GM19328 (cell line): ENCODE data around the gene MPP3.

Experiments used
- ATAC-seq: cut with Tn5 transposase; IDR thresholded peaks from one replicate; pipeline ENCODE4 v1.9.1; 2021; ENCODE audit warnings: mild to moderate bottlenecking, moderate library complexity; ENCODE audit not compliant: unreplicated experiment

MPP3 gene

DNA sequence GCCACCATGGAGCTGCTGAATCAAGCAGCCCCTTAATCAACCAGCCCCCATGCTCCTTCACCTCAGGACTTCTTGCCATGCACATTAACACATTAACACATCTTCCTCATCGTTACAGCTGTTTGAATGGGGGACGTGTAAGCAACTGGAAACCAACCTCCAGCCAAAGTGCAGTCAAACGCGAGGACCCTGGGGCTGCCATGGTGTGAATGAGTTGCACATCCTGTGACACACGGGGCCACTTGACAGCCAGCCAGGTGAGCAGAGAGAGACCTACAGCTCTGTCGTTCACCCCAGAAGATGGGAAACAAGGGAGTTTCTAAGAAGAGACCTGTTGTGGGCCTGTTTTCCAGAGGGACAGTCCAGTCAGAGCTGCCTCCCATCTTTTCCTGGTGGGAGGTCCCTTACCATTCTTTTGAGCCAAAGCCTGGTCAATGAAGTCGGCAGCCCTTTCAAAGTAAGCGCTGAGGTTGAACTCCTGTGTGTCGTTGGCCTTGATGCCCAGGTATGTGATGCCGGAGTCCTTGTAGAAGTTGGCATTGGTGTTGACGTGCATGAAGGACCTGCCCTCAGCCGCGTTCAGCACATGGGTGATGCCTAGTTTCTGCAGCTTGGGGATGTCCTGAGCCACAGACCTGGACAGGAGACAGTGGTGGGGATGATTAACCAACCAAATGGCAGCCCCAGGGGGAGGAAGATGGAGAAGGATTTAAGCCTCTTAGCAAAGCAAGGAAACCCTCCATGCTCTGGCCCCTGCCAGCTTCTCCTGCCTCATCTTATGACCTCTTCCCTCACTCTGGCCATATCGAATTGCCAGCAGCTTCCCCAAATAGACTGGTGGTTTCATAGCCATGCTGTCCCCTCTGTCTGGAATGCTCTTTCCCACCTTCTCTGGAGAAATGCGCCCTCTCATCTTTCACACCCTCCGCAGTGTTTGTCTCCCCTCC, 58.4 kb downstream of the MPP3 start:
- no peak for ATAC-seq

DNA sequence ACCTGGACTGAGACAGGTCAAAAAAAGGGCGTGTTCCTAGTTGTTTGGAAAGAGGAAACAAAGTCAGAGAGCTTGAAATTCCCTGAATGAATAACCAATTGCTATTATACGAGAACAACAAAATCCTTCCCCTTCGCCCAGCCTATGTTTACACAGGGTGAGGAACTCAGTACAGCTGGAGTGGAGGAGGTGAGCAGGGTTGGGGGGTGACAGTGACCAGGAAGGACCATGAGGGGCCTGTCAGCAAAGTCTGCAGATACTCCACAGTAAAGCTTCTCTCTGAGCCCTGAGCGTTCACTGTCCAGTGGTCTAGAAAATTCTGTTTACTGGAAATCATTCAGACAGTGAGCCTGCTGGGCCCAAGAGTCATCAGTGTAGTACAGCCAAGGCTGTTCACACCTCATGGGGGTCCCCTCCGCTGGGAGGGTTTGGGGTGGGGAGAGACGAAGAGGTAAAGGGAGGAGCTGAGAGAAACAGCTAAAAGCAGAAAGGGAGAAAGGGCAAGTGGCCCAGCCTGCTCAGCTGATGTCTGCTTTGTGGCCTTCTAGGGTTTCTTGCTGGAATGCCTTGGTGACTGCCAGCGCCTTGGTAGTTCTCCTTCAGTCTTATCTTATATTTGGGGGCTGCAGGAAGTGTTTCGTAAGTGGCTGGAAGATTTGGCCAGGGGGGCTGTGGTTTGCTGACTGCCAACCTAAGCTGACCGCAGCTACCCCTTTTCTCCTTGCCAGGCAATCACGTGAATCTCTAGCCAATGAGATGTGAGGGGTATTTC, 59.9 kb downstream of the MPP3 start:
- no peak for ATAC-seq

- no peak for ATAC-seq
Observed at GRCh38 chr17:43771463-43771862, 61.5 kb downstream of the MPP3 start.

DNA sequence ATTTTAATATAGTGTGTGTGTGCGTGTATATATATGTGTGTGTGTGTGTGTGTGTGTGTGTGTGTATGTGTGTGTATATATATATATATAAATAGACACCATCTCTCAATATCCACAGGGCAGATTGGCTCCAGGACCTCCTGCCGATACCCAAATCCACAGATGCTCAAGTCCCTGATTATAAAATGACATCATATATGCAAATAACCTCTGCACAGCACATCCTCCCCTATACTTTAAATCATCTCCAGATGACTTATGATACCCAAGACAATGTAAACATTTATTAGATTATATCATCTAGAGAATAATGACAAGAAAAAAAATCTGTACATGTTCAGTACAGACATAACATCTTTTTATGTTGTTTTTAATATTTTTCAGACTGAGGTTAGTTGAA, 62.0 kb downstream of the MPP3 start:
- ATAC-seq = no peak

DNA sequence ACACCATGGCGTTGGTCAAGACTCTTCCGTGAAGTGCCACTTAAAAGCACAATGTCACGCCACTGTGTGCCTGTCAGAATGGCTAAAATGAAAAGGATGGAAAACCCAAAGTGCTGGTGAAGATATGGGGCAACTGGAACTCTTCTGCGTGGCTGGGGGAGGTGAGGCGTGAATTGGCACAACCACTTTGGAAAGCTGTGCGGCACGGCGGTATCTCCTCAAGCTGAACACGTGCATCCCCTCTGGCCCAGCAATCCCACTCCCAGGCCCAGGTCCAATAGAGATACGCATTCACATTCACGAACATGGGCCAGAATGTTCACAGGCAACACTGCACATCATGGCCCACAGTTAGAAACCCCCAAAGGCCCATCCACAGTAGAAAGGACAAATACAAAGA, 63.1 kb downstream of the MPP3 start:
- no peak for ATAC-seq

GRCh38 chr17:43769426-43769825, 63.5 kb downstream of the MPP3 start:
- ATAC-seq = no peak

DNA sequence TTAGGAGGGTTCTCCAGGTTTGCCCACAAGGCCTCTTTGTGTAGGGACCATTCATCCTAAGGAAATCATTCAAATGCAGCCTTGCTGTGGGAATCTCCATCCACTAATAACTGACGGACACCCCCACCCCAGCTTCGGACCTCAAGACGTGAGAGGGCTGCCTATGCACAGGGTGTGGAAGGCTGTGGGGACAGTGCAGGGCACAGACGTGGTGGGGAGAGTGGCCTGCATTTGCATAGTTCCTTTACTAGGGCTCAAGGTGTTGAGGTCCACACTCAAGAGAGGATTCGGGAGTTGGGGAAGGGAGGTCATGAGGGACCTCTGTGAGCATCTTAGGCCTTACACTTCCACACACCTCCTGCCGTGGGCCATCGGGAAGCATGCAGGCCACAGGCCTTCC, 64.0 kb downstream of the MPP3 start:
- no peak for ATAC-seq

DNA sequence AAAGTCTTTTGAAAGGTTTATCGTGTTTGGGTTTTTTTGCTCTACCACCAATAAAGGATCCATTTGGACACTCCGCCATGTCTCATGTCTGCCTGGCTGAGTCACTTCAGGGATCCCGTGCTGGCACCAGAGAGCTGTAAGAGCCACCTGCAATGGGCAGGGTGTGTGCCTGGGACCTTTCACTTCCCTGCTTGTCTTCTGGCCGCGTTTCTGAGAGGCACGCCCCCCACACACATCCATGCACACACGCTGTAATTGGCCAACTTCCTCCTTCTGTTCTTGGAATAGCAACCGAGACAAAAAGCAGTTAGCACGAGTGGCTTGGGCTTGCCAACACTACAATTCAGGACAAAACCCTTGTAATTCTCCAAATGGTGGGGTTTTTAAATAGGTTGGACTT, 64.6 kb downstream of the MPP3 start:
- no peak for ATAC-seq

DNA sequence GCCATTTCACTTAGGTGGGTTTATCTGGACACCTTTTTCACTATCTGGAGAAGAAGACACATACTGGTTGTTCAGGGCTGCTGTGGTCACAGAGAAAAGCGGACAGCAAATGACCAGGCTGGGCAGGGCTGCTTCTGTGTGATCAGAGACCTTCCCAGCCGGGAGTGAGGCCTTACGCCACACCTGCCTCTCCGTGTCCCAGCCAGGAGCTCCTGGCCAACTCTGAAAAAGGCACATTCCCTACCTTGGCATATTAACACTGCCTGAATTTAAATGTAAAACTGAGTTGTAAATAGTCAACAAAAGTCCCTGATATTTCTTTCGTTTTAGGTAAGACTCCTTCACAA, 65.3 kb downstream of the MPP3 start:
- ATAC-seq = no peak

- no peak for ATAC-seq
Observed at GRCh38 chr17:43767053-43767712, 65.8 kb downstream of the MPP3 start.

DNA sequence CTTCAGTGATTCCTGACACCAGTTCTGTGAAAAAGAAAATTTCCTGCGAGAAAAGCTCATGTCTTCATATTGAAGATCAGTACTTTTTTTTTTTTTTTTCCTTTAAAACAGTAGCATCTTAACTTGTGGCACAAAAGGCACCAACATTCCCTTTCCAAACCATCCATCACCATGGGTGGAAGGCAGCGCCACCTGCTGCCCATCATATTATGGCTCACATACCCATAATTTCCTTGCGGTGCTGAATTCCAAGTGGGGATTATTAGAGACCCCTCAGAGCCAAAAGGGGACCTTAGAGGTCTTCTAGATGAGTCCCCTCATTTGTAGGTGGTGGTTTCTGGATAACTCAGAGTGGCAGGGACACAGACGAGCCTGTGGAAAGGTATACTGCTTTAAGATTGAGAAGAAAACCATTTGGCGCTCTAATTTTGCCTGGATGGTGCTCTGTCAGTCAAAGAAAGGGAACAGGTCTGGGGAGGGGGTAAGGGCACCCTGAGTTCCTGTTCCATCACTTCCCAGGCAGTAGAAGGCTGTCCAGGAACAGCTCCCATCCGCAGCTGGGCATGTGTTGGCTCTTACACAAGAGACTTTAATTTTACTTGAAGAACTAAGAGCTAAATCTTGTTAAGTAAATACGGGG, 66.4 kb downstream of the MPP3 start:
- no peak for ATAC-seq

DNA sequence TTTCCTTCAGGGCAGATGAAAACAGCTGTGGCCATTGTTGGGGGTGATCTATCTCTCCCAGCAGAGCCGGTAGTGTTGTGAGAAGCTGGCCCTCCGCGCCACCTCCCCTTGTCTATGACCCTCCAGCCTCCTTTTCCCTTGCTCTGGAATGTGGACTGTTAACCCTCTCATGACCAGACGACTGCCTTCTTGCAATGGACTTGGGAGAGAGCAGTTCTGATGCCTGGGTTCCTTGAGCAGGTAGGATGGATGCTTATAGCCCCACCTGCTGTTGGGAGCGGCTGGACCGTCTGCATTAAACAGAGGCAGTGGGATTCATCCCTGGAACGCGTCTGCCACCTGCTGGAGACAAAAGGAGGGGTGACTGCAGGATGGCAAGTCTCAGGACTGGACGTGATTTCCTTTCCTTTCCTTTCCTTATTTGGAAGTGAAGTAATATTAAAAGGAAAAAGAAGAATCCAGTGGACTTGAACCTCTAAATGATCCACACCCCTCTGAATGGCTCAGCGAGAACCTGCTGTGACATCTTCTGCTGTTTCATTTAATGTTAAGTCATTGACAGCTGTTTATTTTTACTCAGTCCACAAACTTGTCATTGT, 72.6 kb downstream of the MPP3 start:
- no peak for ATAC-seq

DNA sequence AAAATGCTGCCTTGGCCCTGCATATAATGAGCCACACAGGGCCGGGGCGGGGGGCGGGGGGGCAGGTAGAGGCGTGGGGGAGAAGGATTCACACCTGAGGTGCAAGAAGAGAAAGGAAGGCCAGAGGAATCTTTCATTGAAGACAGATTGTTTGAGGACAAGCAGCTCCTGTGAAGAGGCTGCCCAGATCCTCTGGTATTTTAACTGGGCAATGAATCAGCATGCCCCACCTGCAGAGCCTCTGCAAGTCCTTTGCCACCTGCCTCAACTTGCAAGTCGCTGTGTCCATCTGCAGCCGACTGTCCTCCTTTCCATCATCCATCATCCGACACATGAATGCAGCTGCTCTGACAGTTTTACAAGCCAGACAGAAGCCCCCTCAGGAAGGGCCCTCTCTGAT, 73.1 kb downstream of the MPP3 start:
- ATAC-seq = no peak

DNA sequence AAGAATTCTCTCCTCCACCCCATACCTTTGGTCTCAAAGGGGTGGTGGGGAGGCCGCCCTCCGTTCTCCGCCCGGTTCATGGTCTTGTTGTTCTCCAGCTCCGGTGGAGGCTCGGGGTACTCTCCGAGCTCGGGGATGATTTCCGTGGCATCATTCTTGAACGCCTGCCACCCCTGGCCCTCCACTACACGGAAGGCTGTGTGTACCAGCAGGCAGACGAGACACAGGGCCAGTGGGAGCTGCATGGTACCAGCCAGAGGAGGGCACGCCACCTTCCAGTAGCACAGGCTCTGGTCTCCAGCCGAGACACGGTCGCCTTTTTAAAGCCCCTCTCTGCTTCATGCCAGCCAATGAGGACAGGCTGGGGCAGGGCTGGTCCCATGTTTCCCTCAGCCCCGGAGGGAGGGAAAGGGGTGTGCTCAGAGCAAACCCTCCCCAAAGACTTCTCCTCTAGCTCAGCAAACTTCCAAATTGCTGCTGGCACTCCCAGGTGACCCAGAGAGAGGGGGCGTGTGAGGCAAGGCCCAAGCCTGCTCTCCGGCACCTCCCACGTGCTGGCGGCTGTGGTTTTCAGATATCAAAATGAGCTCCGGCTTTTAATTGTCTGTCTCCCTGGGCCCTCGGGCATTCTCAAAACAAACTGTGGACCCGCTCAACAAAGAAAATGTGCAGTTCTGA, 74.3 kb downstream of the MPP3 start, which contains the start of gene SOST:
SOST (minus strand) TSS at position 295 of the 678 bp plus-strand sequence; CDS start at position 245, 50 bp downstream.
- no peak for ATAC-seq

DNA sequence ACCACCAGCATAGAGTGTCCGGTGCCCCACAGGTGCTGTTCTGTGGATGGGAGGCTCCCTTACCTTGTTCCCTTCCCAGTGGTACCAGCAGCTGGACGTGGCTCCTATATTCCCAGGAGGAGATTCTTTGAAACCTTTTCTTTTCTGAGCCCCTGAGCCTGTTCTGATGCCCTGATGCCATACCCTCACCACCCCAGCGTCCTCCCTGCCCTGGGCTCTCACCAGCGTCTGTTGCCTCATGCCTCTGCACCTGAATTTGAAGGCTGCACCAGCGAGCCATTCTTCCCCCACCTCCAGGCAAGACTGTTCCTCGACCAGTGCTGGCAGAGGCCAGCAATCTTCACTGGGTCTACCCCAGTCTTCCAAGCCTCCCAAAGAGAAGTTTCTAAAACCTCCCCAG, 74.9 kb downstream of the MPP3 start:
- no peak for ATAC-seq

DNA sequence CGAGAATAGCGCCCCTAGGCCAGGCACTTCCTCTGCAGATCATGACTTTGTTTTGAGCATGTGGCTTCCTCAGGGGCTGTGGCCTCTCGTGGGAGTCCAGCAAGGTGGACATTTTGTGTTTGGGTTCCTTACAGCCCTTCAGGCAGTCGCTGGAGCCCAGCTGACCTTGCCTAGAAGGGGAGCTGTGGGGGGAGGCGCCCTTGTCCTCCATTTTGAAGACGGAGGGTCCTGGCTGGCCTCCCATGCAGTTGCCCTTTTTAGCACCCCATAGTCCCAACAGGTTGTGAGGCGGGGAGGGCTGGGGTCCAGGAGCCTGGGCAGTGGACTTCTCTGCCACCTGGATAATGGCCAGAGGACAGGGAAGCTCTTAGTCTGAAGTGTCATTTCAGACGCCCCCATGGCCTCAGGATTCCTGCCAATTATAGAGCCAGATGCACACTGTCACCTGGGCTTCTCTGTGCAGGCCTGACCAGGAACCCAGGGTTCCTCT, 75.7 kb downstream of the MPP3 start:
- ATAC-seq = no peak

DNA sequence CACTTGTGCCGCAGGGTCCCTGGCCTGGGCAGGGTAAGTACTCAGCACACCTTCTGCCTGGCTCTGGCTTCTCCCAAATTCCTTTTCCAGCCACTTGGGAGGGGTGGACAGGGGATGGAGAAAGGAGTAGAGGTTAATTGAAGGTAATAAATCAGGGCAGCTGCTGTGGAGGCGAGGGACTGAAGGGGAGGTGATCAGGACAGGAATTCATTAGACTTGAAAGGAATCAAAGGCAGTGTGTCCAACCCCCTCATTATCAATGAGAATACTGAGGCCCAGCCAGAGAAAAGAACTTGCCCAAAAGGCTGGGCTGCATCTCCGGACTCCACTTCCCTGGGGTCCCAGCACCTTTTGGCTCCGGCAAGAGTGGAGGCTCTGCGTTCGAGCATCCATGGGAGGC, 76.7 kb downstream of the MPP3 start:
- ATAC-seq = no peak

DNA sequence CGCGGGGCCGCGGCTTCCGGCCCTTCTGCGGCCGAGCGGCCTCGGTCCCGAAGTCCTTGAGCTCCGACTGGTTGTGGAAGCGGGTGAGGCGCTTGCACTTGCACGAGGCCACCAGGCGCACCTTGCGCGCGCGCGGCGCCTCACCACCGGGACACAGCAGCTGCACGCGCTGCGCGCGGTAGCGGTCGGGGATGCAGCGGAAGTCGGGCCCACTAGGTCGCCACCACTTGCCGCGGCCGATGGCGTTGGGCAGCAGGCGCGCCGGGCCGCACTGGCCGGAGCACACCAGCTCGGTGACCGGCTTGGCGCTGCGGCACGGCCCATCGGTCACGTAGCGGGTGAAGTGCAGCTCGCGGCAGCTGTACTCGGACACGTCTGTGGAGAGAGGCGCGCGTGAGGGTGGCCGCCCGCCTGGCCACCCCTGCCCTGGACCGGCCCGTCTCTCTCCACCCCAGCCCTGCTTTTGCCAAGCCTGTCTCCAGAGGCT, 77.5 kb downstream of the MPP3 start:
- no peak for ATAC-seq

- no peak for ATAC-seq
Observed at GRCh38 chr17:43754947-43755346, 78.0 kb downstream of the MPP3 start.
